DMS114 treated with DMSO at 0.1 percent for 48 hours (cell line): ENCODE measurements around the gene PITHD1.
"Not testable (repeated sequence)": the region's sequence is repeated elsewhere in the genome, so short reads cannot be mapped to it uniquely, and the experiment has no call there.

Experiments
- DNase-seq: peaks from one replicate; lab custom pipeline; 2025; ENCODE audit not compliant: unreplicated experiment; lab: John Stamatoyannopoulos, UW

PITHD1 gene

DNA sequence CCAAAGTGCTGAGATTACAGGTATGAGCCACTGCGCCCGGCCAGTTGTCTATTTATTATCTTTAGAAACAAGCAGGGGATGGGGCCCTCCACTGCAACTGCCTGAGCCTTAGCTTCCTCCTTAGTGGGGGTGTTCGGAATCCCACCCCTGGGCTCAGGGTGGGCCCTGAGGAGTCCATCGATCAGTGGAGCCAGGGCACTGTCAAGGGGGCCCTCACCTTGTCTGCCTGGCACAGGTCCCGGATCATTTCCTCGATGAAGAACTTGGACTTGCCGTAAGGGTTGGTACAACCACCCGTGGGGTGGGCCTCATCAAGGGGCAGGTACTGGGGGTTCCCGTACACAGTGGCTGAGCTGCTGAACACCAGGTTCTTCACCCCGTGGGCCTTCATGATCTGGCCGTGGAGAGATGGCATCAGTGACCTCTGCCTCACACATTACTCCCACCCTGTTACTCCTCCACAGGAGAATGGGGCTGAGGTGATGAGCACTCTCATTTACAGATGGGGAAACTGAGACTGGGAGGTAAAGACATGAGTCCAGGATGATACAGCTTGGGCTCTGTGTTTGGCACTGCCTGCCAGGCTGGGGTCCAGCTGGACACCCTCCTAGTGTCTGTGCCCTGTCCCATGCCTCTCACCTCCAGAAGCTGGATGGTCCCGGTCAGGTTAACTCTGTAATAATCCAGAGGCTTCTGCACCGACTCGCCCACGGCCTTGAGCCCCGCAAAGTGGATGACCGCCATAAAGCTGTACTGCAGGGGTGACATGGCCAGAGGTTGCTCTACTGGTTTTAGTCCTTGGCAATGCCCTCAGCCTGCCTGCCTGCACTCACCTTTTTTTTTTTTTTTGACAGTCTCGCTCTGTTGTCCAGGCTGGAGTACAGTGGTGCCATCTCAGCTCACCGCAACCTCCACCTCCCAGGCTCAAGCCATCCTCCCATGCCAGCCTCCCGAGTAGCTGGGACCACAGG lies 19.5 kb downstream of the PITHD1 start:
- DNase-seq, result no peak

- no peak for DNase-seq
These were observed 20.5 kb downstream of the PITHD1 start for GRCh38 chr1:23798662-23799142.

DNA sequence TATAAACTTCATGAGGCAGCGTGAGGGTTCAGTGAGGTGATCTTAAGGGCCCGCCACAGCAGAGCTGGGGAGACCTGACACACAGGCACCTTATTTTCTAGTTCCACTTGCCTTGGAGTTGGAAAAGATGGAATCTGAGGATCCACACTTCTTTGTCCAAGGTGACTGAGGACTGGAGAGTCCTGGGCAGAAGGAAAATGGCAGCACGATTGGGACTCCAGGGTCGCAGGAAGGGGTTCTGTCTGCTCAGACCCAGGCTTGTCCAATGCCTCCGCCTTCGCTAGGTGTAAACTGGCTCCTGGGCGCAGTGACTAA lies 21.0 kb downstream of the PITHD1 start:
- no peak for DNase-seq

GRCh38 chr1:23799570-23800399 lies 21.6 kb downstream of the PITHD1 start:
- DNase-seq, result no peak

- DNase-seq, result peak; percentile 78
These were observed 22.5 kb downstream of the PITHD1 start, which contains the start of gene GALE for GRCh38 chr1:23800400-23801337. GALE (minus strand) TSS chr1:23800754; CDS start chr1:23799007, 1,747 bp downstream.

DNA sequence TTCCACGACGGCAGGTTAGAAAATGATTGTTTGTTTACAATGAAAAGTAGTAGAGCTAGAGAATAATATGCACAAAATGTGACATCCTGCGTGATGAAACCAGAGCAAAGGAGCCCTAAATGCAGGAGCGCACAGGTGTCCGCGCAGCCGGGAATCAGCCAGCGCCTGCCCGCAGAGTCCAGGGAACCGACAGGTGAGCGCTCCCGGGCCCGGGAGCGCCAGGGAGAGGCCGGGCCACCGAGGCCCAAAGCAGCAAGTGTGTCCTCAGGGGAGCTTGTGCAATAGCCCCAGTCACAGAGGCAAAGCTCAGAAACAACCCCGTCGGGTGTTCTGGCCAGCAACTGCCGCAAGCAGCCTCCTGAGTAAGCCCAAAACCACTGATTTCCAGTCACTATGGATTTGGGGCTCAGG lies 23.1 kb downstream of the PITHD1 start:
- no peak for DNase-seq

DNA sequence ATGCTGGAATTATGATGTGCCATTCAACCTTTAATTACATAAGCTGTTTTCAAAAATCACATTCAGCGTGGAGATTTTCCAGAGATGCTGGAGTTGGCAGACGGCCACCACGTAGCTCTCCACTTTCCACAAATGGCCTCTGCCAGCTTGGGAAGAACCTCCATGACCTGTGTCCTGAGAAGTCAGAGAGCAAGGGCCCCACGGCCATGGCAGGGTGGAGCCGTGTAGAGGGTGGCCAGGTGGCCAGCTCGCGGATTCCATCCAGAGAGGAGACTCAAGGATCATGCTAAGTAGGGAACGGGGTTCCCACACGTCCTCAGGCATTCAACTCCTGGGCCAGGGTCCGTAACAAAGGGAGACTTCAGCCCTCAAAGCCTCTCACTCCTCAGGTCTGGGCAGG lies 23.7 kb downstream of the PITHD1 start:
- DNase-seq, result no peak

DNA sequence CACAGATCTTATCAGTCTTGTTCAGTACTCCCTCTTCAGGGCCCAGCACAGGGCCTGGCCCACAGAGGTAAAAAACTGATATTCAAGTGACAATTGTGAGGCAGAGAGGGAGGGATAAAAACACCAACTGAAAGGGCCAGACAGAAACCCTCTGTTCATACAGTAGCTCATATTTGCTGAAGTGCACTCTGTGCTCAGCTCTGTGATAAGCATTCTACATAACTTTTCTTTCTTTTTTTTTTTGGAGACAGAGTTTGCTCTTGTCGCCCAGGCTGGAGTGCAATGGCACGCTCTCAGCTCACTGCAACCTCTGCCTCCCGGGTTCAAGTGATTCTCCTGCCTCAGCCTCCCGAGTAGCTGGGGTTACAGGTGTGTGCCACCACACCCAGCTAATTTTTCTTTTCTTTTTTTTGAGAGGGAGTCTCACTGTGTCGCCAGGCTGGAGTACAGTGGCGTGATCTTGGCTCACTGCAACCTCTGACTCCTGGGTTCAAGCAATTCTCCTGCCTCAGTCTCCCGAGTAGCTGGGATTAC lies 24.7 kb downstream of the PITHD1 start:
- not testable (repeated sequence) for DNase-seq

DNA sequence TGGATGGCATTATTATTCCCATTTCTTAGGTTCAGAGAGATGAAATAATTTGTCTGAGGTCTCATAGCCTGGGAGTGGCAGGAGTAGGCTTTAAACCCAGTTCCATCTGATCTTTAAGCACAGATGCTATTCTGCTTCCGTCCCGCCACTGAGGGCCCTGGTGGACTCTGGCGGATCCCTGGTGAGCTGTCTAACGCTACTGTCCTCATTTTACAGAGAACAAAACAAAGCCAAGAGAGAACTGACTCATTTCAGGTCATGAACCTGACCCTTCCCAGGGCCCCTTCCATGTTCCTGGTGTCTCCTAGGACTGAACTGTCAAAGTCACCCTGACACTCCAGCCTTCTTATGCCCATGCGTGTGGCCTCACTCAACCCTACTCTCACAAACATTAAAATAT lies 25.5 kb downstream of the PITHD1 start:
- no peak for DNase-seq

- no peak for DNase-seq
These were observed 26.1 kb downstream of the PITHD1 start for GRCh38 chr1:23804183-23804835.

DNA sequence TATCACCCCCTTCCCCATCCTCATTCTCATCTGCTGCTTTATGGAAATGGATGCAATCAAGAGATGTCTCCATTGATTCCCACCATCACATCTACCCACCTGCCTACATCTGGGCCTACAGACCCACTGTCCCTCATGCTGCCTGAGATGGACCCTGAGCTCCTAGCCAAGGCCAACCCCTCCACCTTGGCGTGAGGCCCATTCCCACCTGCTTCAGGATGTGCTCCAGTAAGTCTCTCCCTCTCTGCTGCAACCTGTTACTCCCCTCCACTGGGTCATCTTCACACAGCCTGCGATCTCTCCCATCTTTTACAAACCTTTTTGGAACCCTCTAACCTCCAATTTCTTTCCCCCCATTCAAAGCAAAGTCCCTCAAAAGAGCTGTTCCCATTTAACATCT lies 26.8 kb downstream of the PITHD1 start:
- no peak for DNase-seq

GRCh38 chr1:23806280-23806679 lies 28.1 kb downstream of the PITHD1 start:
- no peak for DNase-seq

GRCh38 chr1:23807453-23807852 lies 29.2 kb downstream of the PITHD1 start:
- DNase-seq, result no peak

- peak; percentile 56 for DNase-seq
These were observed 31.5 kb downstream of the PITHD1 start for GRCh38 chr1:23809751-23810171.

GRCh38 chr1:23810818-23811540 lies 32.8 kb downstream of the PITHD1 start:
- DNase-seq, result no peak

- no peak for DNase-seq
These were observed 35.8 kb downstream of the PITHD1 start for GRCh38 chr1:23814016-23814415.

- no peak for DNase-seq
These were observed 38.1 kb downstream of the PITHD1 start for GRCh38 chr1:23816361-23816760.

- DNase-seq, result no peak
These were observed 38.7 kb downstream of the PITHD1 start for GRCh38 chr1:23816906-23817305.

- no peak for DNase-seq
These were observed 39.4 kb downstream of the PITHD1 start for GRCh38 chr1:23817633-23818032.
